H1 (cell line): ENCODE results near the gene HS3ST3B1.

ENCODE experiments used
- JUN ChIP-seq: IDR thresholded peaks from 2 replicates; pipeline ENCODE4 v1.6.1; 2011; ENCODE audit warnings: low read depth, mild to moderate bottlenecking, improper control_type of control experiment, low read length
- JUND ChIP-seq: IDR thresholded peaks from 2 replicates; pipeline ENCODE4 v1.6.1; 2011; ENCODE audit warnings: mild to moderate bottlenecking, improper control_type of control experiment, low read length
- POLR2A ChIP-seq, 2 experiments: IDR thresholded peaks; 1 replicate in 1 of 2; 2 replicates in 1 of 2; pipeline ENCODE4 v1.6.1; 2011; ENCODE audit warnings: low read depth in 2 of 2, low read length in 2 of 2, mild to moderate bottlenecking in 2 of 2; ENCODE audit errors: control extremely low read depth in 1 of 2
- SP1 ChIP-seq: IDR thresholded peaks from 2 replicates; pipeline ENCODE4 v1.6.1; 2011; ENCODE audit warnings: low read depth, low read length
- ZNF274 ChIP-seq: IDR thresholded peaks from 2 replicates; pipeline ENCODE4 v1.7.0; 2012; ENCODE audit warnings: low read length, borderline replicate concordance; ENCODE audit errors: extremely low read depth

DNA sequence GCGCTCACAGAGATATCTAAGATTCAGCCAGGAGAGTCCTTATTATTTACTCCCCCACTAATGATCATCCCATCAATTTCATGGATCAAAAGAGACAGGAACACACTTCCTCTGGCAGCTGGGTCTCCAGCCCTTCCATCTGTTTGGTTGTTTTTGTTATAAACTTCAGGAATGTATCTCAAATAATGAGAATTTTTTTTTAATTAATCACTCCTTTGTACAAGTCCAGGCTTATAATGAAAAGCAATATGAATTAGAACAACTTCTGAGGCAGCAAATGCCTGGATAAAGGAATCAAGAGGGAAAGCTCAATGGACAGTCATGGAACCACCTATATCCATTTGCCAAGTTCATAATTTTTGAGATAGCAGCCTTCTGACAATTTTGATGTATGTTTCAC, 73.4 kb downstream of the HS3ST3B1 start:
- TF ChIP-seq JUN: no peak
- TF ChIP-seq JUND: no peak
- no peak for TF ChIP-seq SP1
- TF ChIP-seq POLR2A (IDR thresholded peaks at IDR 0.05; ENCODE audit: control extremely low read depth in 1 of 2, low read depth in 2 of 2, low read length in 2 of 2): no peak
- no peak for TF ChIP-seq ZNF274
